HCT116 (cell line): Measurements from ENCODE around the gene CACNA1C. TPM values are rescaled to one million over a fixed set of nuclear protein-coding genes. Genes with fewer than 3 reads are reported as not detected.

ENCODE experiments used
- ATAC-seq: fragments of 200-7000 bp; cut with Tn5 transposase; 2 replicates; pipeline ENCODE4 v1.9.1; 2020; ENCODE audit warnings: mild to moderate bottlenecking, moderate library complexity
- BruUV-seq: library from RNA; stranded (reverse); fragments of 400-500 nt; replicated peaks from 2 replicates; lab custom pipeline; 2021; lab: Mats Ljungman, UMichigan
- CTCF ChIA-PET: fragments of 300-600 bp; sonication (Branson Sonifier 250); formaldehyde crosslinking; loops from one replicate; lab custom pipeline; 2021; ENCODE audit warnings: antibody characterized with exemption; lab: Charles Lee
- POLR2A ChIA-PET: fragments of 300-600, 350-600 bp; sonication (Branson Sonifier 250); formaldehyde crosslinking; loops from one replicate; lab custom pipeline; 2021; ENCODE audit warnings: antibody characterized with exemption; lab: Charles Lee
- RAD21 ChIA-PET, 2 experiments: fragments of 300-600 bp; sonication (Branson Sonifier 250); formaldehyde crosslinking; loops; one replicate each; lab custom pipeline; 2023; ENCODE audit warnings: low total read pairs in 2 of 2; ENCODE audit not compliant: uncharacterized antibody in 2 of 2, unreplicated experiment in 2 of 2, low non-redundant PET in 1 of 2; lab: Charles Lee
- DNase-seq: peaks from one replicate; pipeline ENCODE4 v3.0.0-alpha.2; 2010; ENCODE audit warnings: low read depth, low spot score
- H2AFZ ChIP-seq: fragments of 200-600 bp; shearing (Covaris generic), sonication (generic); 2 replicates; pipeline ENCODE4 v1.6.1; 2017; ENCODE audit warnings: low read depth, mixed run types, mixed read lengths, antibody characterized with exemption, low read length; ENCODE audit not compliant: poor library complexity, severe bottlenecking
- H3K27ac ChIP-seq: 2 replicates; pipeline ENCODE4 v1.5.1; 2012; ENCODE audit warnings: low read depth, low read length
- H3K27me3 ChIP-seq: fragments of 200-600 bp; sonication (generic); 2 replicates; pipeline ENCODE4 v1.6.1; 2016; ENCODE audit warnings: mixed run types, low read length, mixed read lengths; ENCODE audit not compliant: insufficient read depth
- H3K36me3 ChIP-seq, 2 experiments: fragments of 200-500 bp in 1 of 2; fragments of 200-600 bp in 1 of 2; sonication (Bioruptor generic) in 1 of 2; sonication (generic) in 1 of 2; 2 replicates each; pipeline versions ENCODE4 v1.5.1 to v1.6.1; 2014 to 2016; ENCODE audit warnings: low read length in 2 of 2, inconsistent platforms in 1 of 2, mixed read lengths in 1 of 2, mixed run types in 1 of 2; ENCODE audit not compliant: insufficient read depth in 2 of 2, control insufficient read depth in 1 of 2
- H3K4me1 ChIP-seq, 2 experiments: fragments of 200-600 bp in 1 of 2; sonication (generic) in 1 of 2; 2 replicates each; pipeline versions ENCODE4 v1.5.1 to v1.6.1; 2012 to 2017; ENCODE audit warnings: low read length in 2 of 2, inconsistent platforms in 1 of 2, mild to moderate bottlenecking in 1 of 2, mixed read lengths in 1 of 2, mixed run types in 1 of 2, moderate library complexity in 1 of 2; ENCODE audit not compliant: insufficient read depth in 2 of 2, control insufficient read depth in 1 of 2
- H3K4me2 ChIP-seq: fragments of 200-600 bp; sonication (generic); 2 replicates; pipeline ENCODE4 v1.6.1; 2017; ENCODE audit warnings: mixed run types, low read length, mixed read lengths
- H3K4me3 ChIP-seq, 2 experiments: fragments of 200-600 bp in 1 of 2; sonication (generic) in 1 of 2; replicated peaks in 1 of 2; 2 replicates each; pipeline ENCODE4 v1.5.1; 2011 to 2016; ENCODE audit warnings: low read length in 2 of 2, control low read depth in 1 of 2, low read depth in 1 of 2, mild to moderate bottlenecking in 1 of 2, mixed read lengths in 1 of 2, mixed run types in 1 of 2
- H3K79me2 ChIP-seq: fragments of 200-600 bp; sonication (generic); 2 replicates; pipeline ENCODE4 v1.6.1; 2017; ENCODE audit warnings: mild to moderate bottlenecking, mixed run types, low read length, moderate library complexity, mixed read lengths; ENCODE audit not compliant: insufficient read depth
- H3K9ac ChIP-seq: fragments of 200-600 bp; sonication (generic); 2 replicates; pipeline ENCODE4 v1.6.1; 2016; ENCODE audit warnings: low read length, mixed read lengths
- H3K9me2 ChIP-seq: fragments of 200-600 bp; sonication (generic), shearing (Covaris generic); 2 replicates; pipeline ENCODE4 v1.6.1; 2017; ENCODE audit warnings: mixed run types, mild to moderate bottlenecking, moderate library complexity; ENCODE audit not compliant: insufficient read depth
- H3K9me3 ChIP-seq, 2 experiments: fragments of 200-500 bp in 1 of 2; fragments of 200-600 bp in 1 of 2; sonication (Bioruptor generic) in 1 of 2; sonication (generic) in 1 of 2; 2 replicates each; pipeline ENCODE4 v1.6.1; 2014 to 2017; ENCODE audit warnings: low read length in 2 of 2, mixed read lengths in 2 of 2, inconsistent platforms in 1 of 2, low read depth in 1 of 2, mild to moderate bottlenecking in 1 of 2, mixed run types in 1 of 2, moderate library complexity in 1 of 2; ENCODE audit not compliant: control insufficient read depth in 1 of 2, insufficient read depth in 1 of 2
- H4K20me1 ChIP-seq: fragments of 200-600 bp; sonication (generic), shearing (Covaris generic); 2 replicates; pipeline ENCODE4 v1.6.1; 2017; ENCODE audit warnings: mixed run types, mild to moderate bottlenecking, moderate library complexity; ENCODE audit not compliant: insufficient read depth
- CEBPB ChIP-seq: IDR thresholded peaks from 2 replicates; pipeline ENCODE4 v1.6.1; 2012; ENCODE audit warnings: low read depth
- FOSL1 ChIP-seq: IDR thresholded peaks from 2 replicates; pipeline ENCODE4 v1.6.1; 2012; ENCODE audit warnings: low read depth
- POLR2A ChIP-seq: IDR thresholded peaks from 2 replicates; pipeline ENCODE4 v1.7.0; 2011; ENCODE audit warnings: borderline replicate concordance; ENCODE audit not compliant: insufficient read depth, insufficient read length; ENCODE audit errors: extremely low read depth
- RAD21 ChIP-seq: IDR thresholded peaks from 2 replicates; pipeline ENCODE4 v1.6.1; 2012; ENCODE audit warnings: low read depth, mild to moderate bottlenecking
- SRF ChIP-seq: IDR thresholded peaks from 2 replicates; pipeline ENCODE4 v1.6.1; 2012; ENCODE audit warnings: low read depth
- ZFX ChIP-seq: fragments of 450-650 bp; IDR thresholded peaks from 2 replicates; pipeline ENCODE4 v1.6.1; 2017
- intact Hi-C: fragments of 100-400 bp; cut with micrococcal nuclease; formaldehyde crosslinking; loops from 2 replicates; pipeline ENCODE4 v1.10.0; 2022
- total RNA-seq: library from RNA; stranded (reverse); gene quantifications from one replicate; pipeline ENCODE4 v1.2.1, GENCODE V29; 2021; ENCODE audit not compliant: unreplicated experiment
- TF ChIP-seq, protein P1 (sequence below): IDR thresholded peaks from 2 replicates; pipeline ENCODE4 v1.6.1; 2011; ENCODE audit warnings: mild to moderate bottlenecking, low read length, moderate library complexity; ENCODE audit not compliant: insufficient replicate concordance; ENCODE audit errors: extremely low read depth
- TF ChIP-seq, protein P2 (sequence below): IDR thresholded peaks from 2 replicates; pipeline ENCODE4 v1.6.1; 2012; ENCODE audit warnings: low read depth

The CACNA1C gene
- total RNA-seq, 1 experiment from 2014 or later = 0.05 TPM

DNA sequence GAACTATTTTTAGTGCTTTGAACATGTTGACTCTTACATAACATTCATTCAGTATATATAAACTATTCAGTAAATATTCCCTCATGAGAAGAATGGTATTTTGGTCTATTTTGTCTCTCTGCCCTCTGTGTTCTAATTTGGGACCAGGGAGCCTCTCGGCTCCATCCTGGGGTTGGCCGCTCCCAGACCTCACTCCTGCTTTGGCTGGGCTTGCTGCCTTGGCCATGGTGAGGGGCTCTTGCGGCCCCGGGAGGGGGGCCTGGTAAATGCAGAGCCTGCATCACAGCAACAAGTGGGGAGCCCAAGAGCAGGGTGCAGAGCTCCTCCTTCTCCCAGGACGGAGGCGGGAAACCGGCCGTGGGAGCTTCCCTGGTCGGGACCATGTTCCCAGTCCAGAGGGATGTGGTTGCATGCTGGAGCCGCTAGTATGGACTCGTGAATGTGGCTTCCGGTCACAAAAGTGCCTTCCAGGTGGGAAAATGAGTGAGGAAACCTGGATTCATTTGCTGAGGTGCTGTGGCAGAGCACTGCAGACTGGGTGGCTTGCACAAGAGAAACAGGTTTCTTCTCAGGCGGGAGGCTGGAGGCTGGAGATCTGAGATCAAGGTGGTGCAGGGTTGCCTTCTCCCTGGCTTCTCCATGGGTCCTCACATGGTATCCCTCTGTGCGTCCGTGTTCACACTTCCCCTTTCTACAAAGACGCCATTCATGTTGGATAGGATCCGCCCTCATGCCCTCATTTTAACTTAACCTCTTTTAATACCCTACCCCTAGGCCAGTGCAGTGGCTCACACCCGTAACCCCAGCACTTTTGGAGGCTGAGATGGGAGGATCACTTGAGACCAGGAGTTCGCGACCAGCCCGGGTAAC is 250.2 kb downstream of the CACNA1C start:
- H3K27ac ChIP-seq = no peak overlapping the region
- intact Hi-C loops = no loop called here
- H3K79me2 ChIP-seq = no peaks in the 10 kb centered on the region
- no TSS peak for BruUV-seq
- DNase-seq (no peak), ATAC-seq (no peak)
- H3K9ac ChIP-seq = no peak overlapping the region
- H4K20me1 ChIP-seq = no peaks in the 10 kb centered on the region
- H3K9me2 ChIP-seq = no peaks in the 10 kb centered on the region
- no peak overlapping the region for H3K4me2 ChIP-seq
- no peak for TF ChIP-seq CEBPB
- TF ChIP-seq ZFX = no peak
- TF ChIP-seq, protein P1, sequence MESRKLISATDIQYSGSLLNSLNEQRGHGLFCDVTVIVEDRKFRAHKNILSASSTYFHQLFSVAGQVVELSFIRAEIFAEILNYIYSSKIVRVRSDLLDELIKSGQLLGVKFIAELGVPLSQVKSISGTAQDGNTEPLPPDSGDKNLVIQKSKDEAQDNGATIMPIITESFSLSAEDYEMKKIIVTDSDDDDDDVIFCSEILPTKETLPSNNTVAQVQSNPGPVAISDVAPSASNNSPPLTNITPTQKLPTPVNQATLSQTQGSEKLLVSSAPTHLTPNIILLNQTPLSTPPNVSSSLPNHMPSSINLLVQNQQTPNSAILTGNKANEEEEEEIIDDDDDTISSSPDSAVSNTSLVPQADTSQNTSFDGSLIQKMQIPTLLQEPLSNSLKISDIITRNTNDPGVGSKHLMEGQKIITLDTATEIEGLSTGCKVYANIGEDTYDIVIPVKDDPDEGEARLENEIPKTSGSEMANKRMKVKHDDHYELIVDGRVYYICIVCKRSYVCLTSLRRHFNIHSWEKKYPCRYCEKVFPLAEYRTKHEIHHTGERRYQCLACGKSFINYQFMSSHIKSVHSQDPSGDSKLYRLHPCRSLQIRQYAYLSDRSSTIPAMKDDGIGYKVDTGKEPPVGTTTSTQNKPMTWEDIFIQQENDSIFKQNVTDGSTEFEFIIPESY = no peak
- no peak for TF ChIP-seq SRF
- TF ChIP-seq POLR2A = no peak
- TF ChIP-seq, protein P2, sequence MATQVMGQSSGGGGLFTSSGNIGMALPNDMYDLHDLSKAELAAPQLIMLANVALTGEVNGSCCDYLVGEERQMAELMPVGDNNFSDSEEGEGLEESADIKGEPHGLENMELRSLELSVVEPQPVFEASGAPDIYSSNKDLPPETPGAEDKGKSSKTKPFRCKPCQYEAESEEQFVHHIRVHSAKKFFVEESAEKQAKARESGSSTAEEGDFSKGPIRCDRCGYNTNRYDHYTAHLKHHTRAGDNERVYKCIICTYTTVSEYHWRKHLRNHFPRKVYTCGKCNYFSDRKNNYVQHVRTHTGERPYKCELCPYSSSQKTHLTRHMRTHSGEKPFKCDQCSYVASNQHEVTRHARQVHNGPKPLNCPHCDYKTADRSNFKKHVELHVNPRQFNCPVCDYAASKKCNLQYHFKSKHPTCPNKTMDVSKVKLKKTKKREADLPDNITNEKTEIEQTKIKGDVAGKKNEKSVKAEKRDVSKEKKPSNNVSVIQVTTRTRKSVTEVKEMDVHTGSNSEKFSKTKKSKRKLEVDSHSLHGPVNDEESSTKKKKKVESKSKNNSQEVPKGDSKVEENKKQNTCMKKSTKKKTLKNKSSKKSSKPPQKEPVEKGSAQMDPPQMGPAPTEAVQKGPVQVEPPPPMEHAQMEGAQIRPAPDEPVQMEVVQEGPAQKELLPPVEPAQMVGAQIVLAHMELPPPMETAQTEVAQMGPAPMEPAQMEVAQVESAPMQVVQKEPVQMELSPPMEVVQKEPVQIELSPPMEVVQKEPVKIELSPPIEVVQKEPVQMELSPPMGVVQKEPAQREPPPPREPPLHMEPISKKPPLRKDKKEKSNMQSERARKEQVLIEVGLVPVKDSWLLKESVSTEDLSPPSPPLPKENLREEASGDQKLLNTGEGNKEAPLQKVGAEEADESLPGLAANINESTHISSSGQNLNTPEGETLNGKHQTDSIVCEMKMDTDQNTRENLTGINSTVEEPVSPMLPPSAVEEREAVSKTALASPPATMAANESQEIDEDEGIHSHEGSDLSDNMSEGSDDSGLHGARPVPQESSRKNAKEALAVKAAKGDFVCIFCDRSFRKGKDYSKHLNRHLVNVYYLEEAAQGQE = no peak
- no peak for TF ChIP-seq RAD21
- no peak for TF ChIP-seq FOSL1
- ChIA-PET CTCF (no interaction called here), RAD21 (interaction anchor here in 1 of 2 experiments (0.7 kb wide), 1 partner anchor 119 kb away, joined by 3 read pairs; no protein-coding TSS in a partner anchor), POLR2A (no interaction called here)
- H2AFZ ChIP-seq = no peak overlapping the region
- H3K4me1 ChIP-seq = no peaks in the 10 kb centered on the region
- H3K36me3 ChIP-seq = no peaks in the 10 kb centered on the region
- peaks cover 4% of the 10 kb centered on the region; the same call in 1 of the 2 replicates for H3K27me3 ChIP-seq
- H3K4me3 ChIP-seq = no peak overlapping the region
- H3K9me3 ChIP-seq = no peaks in the 10 kb centered on the region
